Choroid plexus epithelial cell (primary cell): ENCODE measurements around the gene DSTN.

Experiments used
- DNase-seq: peaks from one replicate; pipeline ENCODE4 v3.0.0-alpha.2; 2010; ENCODE audit warnings: low read depth
- H3K4me3 ChIP-seq: 2 replicates; pipeline ENCODE4 v1.5.1; 2011; ENCODE audit warnings: low read depth, mild to moderate bottlenecking, control low read depth, low read length, moderate library complexity
- CTCF ChIP-seq: conservative IDR thresholded peaks from 2 replicates; pipeline ENCODE4 v1.5.1; 2011; ENCODE audit warnings: low read depth, mild to moderate bottlenecking, control low read depth, inconsistent platforms, low read length, moderate library complexity

DSTN gene

GRCh38 chr20:17609811-17610377 lies 40.0 kb downstream of the DSTN start:
- DNase-seq = no peak
- H3K4me3 ChIP-seq = no peak overlapping the region
- TF ChIP-seq CTCF = no peak

DNA sequence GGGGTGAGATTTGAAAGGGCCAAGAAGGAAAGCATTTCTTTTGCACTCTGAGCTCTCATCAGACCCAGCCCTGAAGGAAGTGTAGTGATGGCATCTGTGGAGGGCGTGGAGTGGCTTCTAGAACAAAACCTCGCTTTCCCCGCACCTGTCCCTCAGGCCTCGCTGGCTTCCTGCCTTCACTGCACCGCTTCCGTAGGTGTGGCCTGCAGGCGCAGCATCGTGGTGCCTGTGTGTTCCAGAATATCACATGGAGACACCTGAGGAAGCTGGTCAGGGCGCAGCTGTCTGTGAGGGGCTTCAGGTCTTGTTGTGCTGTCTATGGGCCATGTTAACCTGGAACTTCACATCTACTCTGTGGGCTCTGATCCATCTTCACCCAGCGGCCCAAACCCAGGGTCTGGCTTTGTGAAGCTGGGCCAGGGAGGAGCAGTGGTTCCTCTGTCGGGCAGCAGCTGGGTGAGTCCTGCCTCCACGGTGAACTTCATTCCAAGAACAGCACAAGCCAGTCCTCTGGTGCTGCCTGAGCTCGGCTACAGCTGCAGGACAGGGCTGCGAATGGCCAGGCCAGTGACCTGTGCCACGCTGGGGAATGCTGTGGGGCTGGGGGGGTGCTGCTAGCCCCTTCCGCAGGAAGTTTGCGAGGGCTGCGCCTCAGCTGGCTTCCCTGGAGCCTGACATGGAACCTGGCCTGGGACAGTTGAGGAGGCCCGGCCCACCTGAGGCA lies 40.9 kb downstream of the DSTN start:
- DNase-seq = peak; percentile 18
- TF ChIP-seq CTCF = no peak
- H3K4me3 ChIP-seq = no peak overlapping the region

DNA sequence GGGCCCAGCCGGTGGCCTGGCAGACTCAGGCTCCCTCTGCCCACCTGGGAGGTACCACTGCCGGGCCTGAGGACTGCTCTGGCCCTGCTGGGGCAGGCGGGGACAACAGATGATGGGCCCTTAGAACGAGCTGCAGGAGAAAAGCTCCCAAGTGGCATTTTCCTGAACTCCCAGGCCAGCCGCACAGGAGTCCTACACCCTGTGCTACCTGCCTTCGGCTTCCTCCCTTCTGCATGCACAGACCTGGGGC lies 41.3 kb downstream of the DSTN start:
- no peak for DNase-seq
- no peak for TF ChIP-seq CTCF
- no peak overlapping the region for H3K4me3 ChIP-seq

- no peak overlapping the region for H3K4me3 ChIP-seq
- DNase-seq = peak; percentile 50
- TF ChIP-seq CTCF = peak; percentile 57
Measured at GRCh38 chr20:17611540-17612286, 41.8 kb downstream of the DSTN start.

- H3K4me3 ChIP-seq = no peak overlapping the region
- TF ChIP-seq CTCF = no peak
- peak; percentile 87 for DNase-seq
Measured at GRCh38 chr20:17612287-17612991, 42.6 kb downstream of the DSTN start.

GRCh38 chr20:17612992-17613327 lies 43.1 kb downstream of the DSTN start:
- no peak for DNase-seq
- H3K4me3 ChIP-seq = no peak overlapping the region
- TF ChIP-seq CTCF = no peak
